ENCODE results near the gene ARID1B. TPM values are rescaled to one million over a fixed set of nuclear protein-coding genes. Genes with fewer than 3 reads are reported as not detected.

Gene ARID1B
- total RNA-seq, 1 donor from 2014 or later, result 75.4 TPM

- no peak for FAIRE-seq
- H3K9me3 ChIP-seq (ENCODE audit: insufficient read depth, low read depth, low read length), result no peaks in the 10 kb centered on the region
- H3K4me1 ChIP-seq (ENCODE audit: insufficient read depth, low read length), result no peaks in the 10 kb centered on the region
- Mint-ChIP-seq H3K27ac (ENCODE audit: unreplicated experiment) (no peak overlapping the region), H3K9me3 (ENCODE audit: unreplicated experiment) (no peaks in the 10 kb centered on the region), H3K4me1 (ENCODE audit: low read depth, unreplicated experiment) (peaks cover 18% of the 10 kb centered on the region), H3K27me3 (ENCODE audit: low read depth, unreplicated experiment) (no peaks in the 10 kb centered on the region), H3K4me3 (ENCODE audit: unreplicated experiment) (no peak overlapping the region), H3K36me3 (ENCODE audit: low read depth, unreplicated experiment) (peaks cover 3% of the 10 kb centered on the region)
- H3K79me2 ChIP-seq (ENCODE audit: insufficient read depth, low read length), result peaks cover 100% of the 10 kb centered on the region
- H3K36me3 ChIP-seq (ENCODE audit: insufficient read depth, low read length), result no peaks in the 10 kb centered on the region
- no peak overlapping the region for H2AFZ ChIP-seq (ENCODE audit: low read depth, low read length)
- H3K27ac ChIP-seq (ENCODE audit: low read depth, low read length), result no peak overlapping the region
- peaks cover 95% of the 10 kb centered on the region for H4K20me1 ChIP-seq (ENCODE audit: insufficient read depth, low read length)
- H3K27me3 ChIP-seq (ENCODE audit: insufficient read depth, low read length), result no peaks in the 10 kb centered on the region
- H3K9ac ChIP-seq (ENCODE audit: low read length), result no peak overlapping the region
- no peak for TF ChIP-seq EZH2 (IDR thresholded peaks at IDR 0.05; ENCODE audit: insufficient read depth, low read length)
- no peak for TF ChIP-seq CTCF (IDR thresholded peaks at IDR 0.05; ENCODE audit: insufficient read depth, low read depth, low read length)
- no peak for DNase-seq (ENCODE audit: low read depth)
- no peak overlapping the region for H3K4me3 ChIP-seq (ENCODE audit: insufficient read depth, low read depth, low read length)
- H3K4me2 ChIP-seq (ENCODE audit: low read length), result no peak overlapping the region
These were observed 24.5 kb downstream of the ARID1B start for GRCh38 chr6:156801712-156802111.

- H3K4me2 ChIP-seq (ENCODE audit: low read length), result no peak overlapping the region
- no peaks in the 10 kb centered on the region for H3K9me3 ChIP-seq (ENCODE audit: insufficient read depth, low read depth, low read length)
- Mint-ChIP-seq H3K4me3 (ENCODE audit: unreplicated experiment) (no peak overlapping the region), H3K27me3 (ENCODE audit: low read depth, unreplicated experiment) (no peaks in the 10 kb centered on the region), H3K9me3 (ENCODE audit: unreplicated experiment) (no peaks in the 10 kb centered on the region), H3K4me1 (ENCODE audit: low read depth, unreplicated experiment) (peaks cover 12% of the 10 kb centered on the region), H3K27ac (ENCODE audit: unreplicated experiment) (no peak overlapping the region), H3K36me3 (ENCODE audit: low read depth, unreplicated experiment) (no peaks in the 10 kb centered on the region)
- TF ChIP-seq EZH2 (IDR thresholded peaks at IDR 0.05; ENCODE audit: insufficient read depth, low read length) (no peak), CTCF (IDR thresholded peaks at IDR 0.05; ENCODE audit: insufficient read depth, low read depth, low read length) (no peak)
- no peaks in the 10 kb centered on the region for H3K27me3 ChIP-seq (ENCODE audit: insufficient read depth, low read length)
- DNase-seq (ENCODE audit: low read depth), result no peak
- H3K79me2 ChIP-seq (ENCODE audit: insufficient read depth, low read length), result peaks cover 100% of the 10 kb centered on the region
- no peak for FAIRE-seq
- H3K4me3 ChIP-seq (ENCODE audit: insufficient read depth, low read depth, low read length), result no peak overlapping the region
- H3K27ac ChIP-seq (ENCODE audit: low read depth, low read length), result no peak overlapping the region
- H3K36me3 ChIP-seq (ENCODE audit: insufficient read depth, low read length), result no peaks in the 10 kb centered on the region
- peaks cover 96% of the 10 kb centered on the region for H4K20me1 ChIP-seq (ENCODE audit: insufficient read depth, low read length)
- H2AFZ ChIP-seq (ENCODE audit: low read depth, low read length), result no peak overlapping the region
- H3K4me1 ChIP-seq (ENCODE audit: insufficient read depth, low read length), result no peaks in the 10 kb centered on the region
- no peak overlapping the region for H3K9ac ChIP-seq (ENCODE audit: low read length)
These were observed 26.2 kb downstream of the ARID1B start for GRCh38 chr6:156803353-156803752.

GRCh38 chr6:156804402-156804801 is 27.2 kb downstream of the ARID1B start:
- peaks cover 15% of the 10 kb centered on the region for H3K4me1 Mint-ChIP-seq (ENCODE audit: low read depth, unreplicated experiment)
- H3K4me3 Mint-ChIP-seq (ENCODE audit: unreplicated experiment), result no peak overlapping the region
- H3K4me1 ChIP-seq (ENCODE audit: insufficient read depth, low read length), result no peaks in the 10 kb centered on the region
- H3K27ac ChIP-seq (ENCODE audit: low read depth, low read length), result no peak overlapping the region
- TF ChIP-seq EZH2 (IDR thresholded peaks at IDR 0.05; ENCODE audit: insufficient read depth, low read length) (no peak), CTCF (IDR thresholded peaks at IDR 0.05; ENCODE audit: insufficient read depth, low read depth, low read length) (no peak)
- peaks cover 100% of the 10 kb centered on the region for H3K79me2 ChIP-seq (ENCODE audit: insufficient read depth, low read length)
- no peaks in the 10 kb centered on the region for H3K27me3 Mint-ChIP-seq (ENCODE audit: low read depth, unreplicated experiment)
- FAIRE-seq, result no peak
- H3K36me3 Mint-ChIP-seq (ENCODE audit: low read depth, unreplicated experiment), result no peaks in the 10 kb centered on the region
- peaks cover 91% of the 10 kb centered on the region for H4K20me1 ChIP-seq (ENCODE audit: insufficient read depth, low read length)
- H3K4me3 ChIP-seq (ENCODE audit: insufficient read depth, low read depth, low read length), result no peak overlapping the region
- H3K27me3 ChIP-seq (ENCODE audit: insufficient read depth, low read length), result no peaks in the 10 kb centered on the region
- no peaks in the 10 kb centered on the region for H3K9me3 Mint-ChIP-seq (ENCODE audit: unreplicated experiment)
- no peaks in the 10 kb centered on the region for H3K9me3 ChIP-seq (ENCODE audit: insufficient read depth, low read depth, low read length)
- H3K27ac Mint-ChIP-seq (ENCODE audit: unreplicated experiment), result no peak overlapping the region
- H3K4me2 ChIP-seq (ENCODE audit: low read length), result no peak overlapping the region
- H2AFZ ChIP-seq (ENCODE audit: low read depth, low read length), result no peak overlapping the region
- H3K9ac ChIP-seq (ENCODE audit: low read length), result no peak overlapping the region
- no peaks in the 10 kb centered on the region for H3K36me3 ChIP-seq (ENCODE audit: insufficient read depth, low read length)
- no peak for DNase-seq (ENCODE audit: low read depth)

Measured in astrocyte (in vitro differentiated cells and primary cell).